Measurements from ENCODE around the gene BCL2L11. TPM values are rescaled to one million over a fixed set of nuclear protein-coding genes. Genes with fewer than 3 reads are reported as not detected.

Gene BCL2L11
- total and polyA plus RNA-seq, 2 donors (not counting 3 experiments of a cell fraction or from before 2014, with no cell fraction given): 12.9 to 26.6 TPM

- intact Hi-C loops (cut with micrococcal nuclease) (no loop called here), dilution Hi-C loops (cut with MboI; ENCODE audit: extremely low pct_ligation_motif_present, low sequenced_read_pairs) (no loop called here)
- ChIA-PET CTCF (interaction anchor here (1.8 to 2.3 kb wide), 2 partner anchors 10 to 19 kb away, joined by 4 to 5 read pairs; no protein-coding TSS in a partner anchor), POLR2A (no interaction called here)
- no peaks in the 10 kb centered on the region for H3K79me2 ChIP-seq (ENCODE audit: control insufficient read depth, insufficient read depth, low read length)
- H3K36me3 ChIP-seq (ENCODE audit: control insufficient read depth in 2 of 2, extremely low read depth in 1 of 2, insufficient read depth in 2 of 2, low read length in 2 of 2): no peaks in the 10 kb centered on the region
- no peak for DNase-seq (ENCODE audit: low read depth, low spot score)
- H3K9me1 ChIP-seq (replicated peaks; ENCODE audit: control insufficient read depth, extremely low read depth, insufficient read depth, low read length): no peaks in the 10 kb centered on the region
- H3K9ac ChIP-seq (replicated peaks; ENCODE audit: extremely low read depth, insufficient read depth, low read length): no peak overlapping the region
- no peaks in the 10 kb centered on the region for H4K20me1 ChIP-seq (replicated peaks; ENCODE audit: control insufficient read depth, extremely low read depth, insufficient read depth, low read length)
- no peaks in the 10 kb centered on the region for H3K9me3 ChIP-seq (replicated peaks; ENCODE audit: control insufficient read depth, insufficient read depth, low read length)
- peaks cover 44 to 50% of the 10 kb centered on the region in 2 experiments for H3K27me3 ChIP-seq (ENCODE audit: control insufficient read depth in 2 of 2, insufficient read depth in 2 of 2, low read length in 2 of 2)
- H3K4me2 ChIP-seq (ENCODE audit: insufficient read depth, low read length): no peak overlapping the region
- no TSS peak for BruUV-seq (replicated peaks)
- no peak overlapping the region for H3K4me3 ChIP-seq (replicated peaks in 1 of 3; ENCODE audit: insufficient read depth in 1 of 3, low read depth in 1 of 3, low read length in 3 of 3)
- H2AFZ ChIP-seq (ENCODE audit: low read depth, low read length): no peak overlapping the region
- no peaks in the 10 kb centered on the region for H3K4me1 ChIP-seq (ENCODE audit: control insufficient read depth, extremely low read depth, insufficient read depth, low read length)
- no peak for FAIRE-seq
- no peak overlapping the region for H3K27ac ChIP-seq (ENCODE audit: insufficient read depth, low read depth, low read length)
- no peak for TF ChIP-seq JUN (IDR thresholded peaks at IDR 0.05; ENCODE audit: borderline replicate concordance, insufficient read depth, insufficient read length, low read depth)
- TF ChIP-seq GATA2 (IDR thresholded peaks at IDR 0.05; ENCODE audit: insufficient read depth, insufficient read length, low read depth, low read length): no peak
- TF ChIP-seq MAX (IDR thresholded peaks at IDR 0.05; ENCODE audit: insufficient read depth, insufficient read length): no peak
- TF ChIP-seq POLR2A (IDR thresholded peaks at IDR 0.05; ENCODE audit: low read depth, low read length): no peak
- TF ChIP-seq POLR2AphosphoS5 (IDR thresholded peaks at IDR 0.05; ENCODE audit: insufficient read depth, low read depth, low read length): no peak
- TF ChIP-seq MYC (IDR thresholded peaks at IDR 0.05; ENCODE audit: low read depth, low read length): no peak
- TF ChIP-seq EZH2 (IDR thresholded peaks at IDR 0.05; ENCODE audit: borderline replicate concordance, low read depth, low read length, severe bottlenecking): no peak
- TF ChIP-seq FOS (IDR thresholded peaks at IDR 0.05; ENCODE audit: borderline replicate concordance, insufficient read depth, low read length): no peak
- TF ChIP-seq, protein P1, sequence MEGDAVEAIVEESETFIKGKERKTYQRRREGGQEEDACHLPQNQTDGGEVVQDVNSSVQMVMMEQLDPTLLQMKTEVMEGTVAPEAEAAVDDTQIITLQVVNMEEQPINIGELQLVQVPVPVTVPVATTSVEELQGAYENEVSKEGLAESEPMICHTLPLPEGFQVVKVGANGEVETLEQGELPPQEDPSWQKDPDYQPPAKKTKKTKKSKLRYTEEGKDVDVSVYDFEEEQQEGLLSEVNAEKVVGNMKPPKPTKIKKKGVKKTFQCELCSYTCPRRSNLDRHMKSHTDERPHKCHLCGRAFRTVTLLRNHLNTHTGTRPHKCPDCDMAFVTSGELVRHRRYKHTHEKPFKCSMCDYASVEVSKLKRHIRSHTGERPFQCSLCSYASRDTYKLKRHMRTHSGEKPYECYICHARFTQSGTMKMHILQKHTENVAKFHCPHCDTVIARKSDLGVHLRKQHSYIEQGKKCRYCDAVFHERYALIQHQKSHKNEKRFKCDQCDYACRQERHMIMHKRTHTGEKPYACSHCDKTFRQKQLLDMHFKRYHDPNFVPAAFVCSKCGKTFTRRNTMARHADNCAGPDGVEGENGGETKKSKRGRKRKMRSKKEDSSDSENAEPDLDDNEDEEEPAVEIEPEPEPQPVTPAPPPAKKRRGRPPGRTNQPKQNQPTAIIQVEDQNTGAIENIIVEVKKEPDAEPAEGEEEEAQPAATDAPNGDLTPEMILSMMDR (IDR thresholded peaks at IDR 0.05; ENCODE audit: extremely low read depth in 1 of 2, insufficient read depth in 1 of 2, low read depth in 1 of 2, low read length in 2 of 2): no peak
Observed at GRCh38 chr2:111186933-111187332, 66.2 kb downstream of the BCL2L11 start.
